CD4-positive, alpha-beta T cell (primary cell): ENCODE data around the gene CCT3. TPM values are rescaled to one million over a fixed set of nuclear protein-coding genes. Genes with fewer than 3 reads are reported as not detected.
A peak's percentile ranks its signal among the peaks of the same experiment; 100 is the strongest.

Experiments
- ATAC-seq: fragments of 200-7000 bp; cut with Tn5 transposase; one replicate; pipeline ENCODE4 v1.10.0; 2022; ENCODE audit warnings: mild to moderate bottlenecking; ENCODE audit not compliant: poor library complexity
- CTCF ChIA-PET: fragments of 350-600 bp; sonication (Branson Sonifier 250); formaldehyde crosslinking; loops from one replicate; lab custom pipeline; 2021; ENCODE audit warnings: antibody characterized with exemption, inconsistent platforms; lab: Charles Lee
- POLR2A ChIA-PET: fragments of 350-600 bp; sonication (Branson Sonifier 250); formaldehyde crosslinking; loops from one replicate; lab custom pipeline; 2021; ENCODE audit warnings: antibody characterized with exemption, inconsistent platforms; lab: Charles Lee
- DNase-seq, 14 experiments: peaks; one replicate each; pipeline ENCODE4 v3.0.0-alpha.2; 2013 to 2020; ENCODE audit warnings: mixed read lengths in 2 of 14
- H3K27ac ChIP-seq, 2 donors: one replicate each; pipeline versions ENCODE4 v1.5.1 to v1.7.0; 2013; ENCODE audit warnings: low read length in 2 of 2, low read depth in 1 of 2, mild to moderate bottlenecking in 1 of 2
- H3K27me3 ChIP-seq, 2 experiments: 1 replicate in 1 of 2; 2 replicates in 1 of 2; pipeline versions ENCODE4 v1.6.1 to v1.7.0; 2013; ENCODE audit warnings: low read length in 2 of 2, control low read depth in 1 of 2, mild to moderate bottlenecking in 1 of 2, moderate library complexity in 1 of 2; ENCODE audit not compliant: insufficient read depth in 2 of 2, control insufficient read depth in 1 of 2
- H3K36me3 ChIP-seq: one replicate; pipeline ENCODE4 v1.6.1; 2013; ENCODE audit warnings: low read length, control low read depth; ENCODE audit not compliant: insufficient read depth
- H3K4me1 ChIP-seq: one replicate; pipeline ENCODE4 v1.6.1; 2013; ENCODE audit warnings: low read length, control low read depth; ENCODE audit not compliant: insufficient read depth
- H3K4me3 ChIP-seq: one replicate; pipeline ENCODE4 v1.5.1; 2013; ENCODE audit warnings: mild to moderate bottlenecking, low read length, moderate library complexity
- H3K9me3 ChIP-seq, 2 experiments: 1 replicate in 1 of 2; 2 replicates in 1 of 2; pipeline versions ENCODE4 v1.6.1 to v1.7.0; 2013; ENCODE audit warnings: low read length in 2 of 2, mild to moderate bottlenecking in 2 of 2, control low read depth in 1 of 2, moderate library complexity in 1 of 2; ENCODE audit not compliant: control insufficient read depth in 1 of 2, insufficient read depth in 1 of 2
- H3K27ac Mint-ChIP-seq: one replicate; pipeline ENCODE4 v1.8.0; 2020; ENCODE audit warnings: mixed read lengths
- H3K27me3 Mint-ChIP-seq: one replicate; pipeline ENCODE4 v1.8.0; 2021; ENCODE audit warnings: mixed read lengths
- H3K36me3 Mint-ChIP-seq: one replicate; pipeline ENCODE4 v1.8.0; 2021; ENCODE audit warnings: low read depth, mixed read lengths
- H3K4me1 Mint-ChIP-seq: one replicate; pipeline ENCODE4 v1.8.0; 2021; ENCODE audit warnings: low read depth, mixed read lengths
- H3K4me3 Mint-ChIP-seq: one replicate; pipeline ENCODE4 v1.8.0; 2020; ENCODE audit warnings: mild to moderate bottlenecking, mixed read lengths
- H3K9me3 Mint-ChIP-seq: one replicate; pipeline ENCODE4 v1.8.0; 2020; ENCODE audit warnings: mixed read lengths
- intact Hi-C, 2 experiments: fragments of 100-400 bp; cut with DNase I in 1 of 2; cut with micrococcal nuclease in 1 of 2; formaldehyde crosslinking; loops; one replicate each; pipeline versions ENCODE4 v1.15.1 to v1.9.0; 2023 to 2025; cut with DNase I, micrococcal nuclease
- total RNA-seq, 174 experiments: library from RNA in 2 of 174; stranded (reverse) in 2 of 174; gene quantifications; one replicate each; pipeline ENCODE4 v1.2.3 and lab custom pipeline; 2021 to 2026
- TF ChIP-seq, protein P1 (sequence below): fragments of 200-600 bp; IDR thresholded peaks from one replicate; pipeline ENCODE4 v1.8.0; 2022; ENCODE audit warnings: antibody characterized with exemption, mild to moderate bottlenecking

Gene CCT3
- total RNA-seq, 2 experiments from 2014 or later, result 49.6 to 50.2 TPM

- Mint-ChIP-seq H3K36me3 (peaks cover 12% of the 10 kb centered on the region), H3K27ac (peak within 1 kb of the TSS; percentile 80), H3K4me3 (peak within 1 kb of the TSS; percentile 89), H3K4me1 (peaks cover 21% of the 10 kb centered on the region), H3K27me3 (no peaks in the 10 kb centered on the region), H3K9me3 (no peaks in the 10 kb centered on the region)
- CTCF ChIA-PET, result interaction anchor here (0.7 kb wide), 1 partner anchor 13 kb away, joined by 3 read pairs; the partner anchor contains the start of gene SMG5
- peaks cover 19% of the 10 kb centered on the region for H3K4me1 ChIP-seq
- ATAC-seq (peak; percentile 93), DNase-seq (peak; percentile 27 to 79 (median 52))
- intact Hi-C loops, result no loop called here
- peak within 1 kb of the TSS; percentile 79 for H3K4me3 ChIP-seq
- peaks cover 27% of the 10 kb centered on the region for H3K36me3 ChIP-seq
- TF ChIP-seq, protein P1, sequence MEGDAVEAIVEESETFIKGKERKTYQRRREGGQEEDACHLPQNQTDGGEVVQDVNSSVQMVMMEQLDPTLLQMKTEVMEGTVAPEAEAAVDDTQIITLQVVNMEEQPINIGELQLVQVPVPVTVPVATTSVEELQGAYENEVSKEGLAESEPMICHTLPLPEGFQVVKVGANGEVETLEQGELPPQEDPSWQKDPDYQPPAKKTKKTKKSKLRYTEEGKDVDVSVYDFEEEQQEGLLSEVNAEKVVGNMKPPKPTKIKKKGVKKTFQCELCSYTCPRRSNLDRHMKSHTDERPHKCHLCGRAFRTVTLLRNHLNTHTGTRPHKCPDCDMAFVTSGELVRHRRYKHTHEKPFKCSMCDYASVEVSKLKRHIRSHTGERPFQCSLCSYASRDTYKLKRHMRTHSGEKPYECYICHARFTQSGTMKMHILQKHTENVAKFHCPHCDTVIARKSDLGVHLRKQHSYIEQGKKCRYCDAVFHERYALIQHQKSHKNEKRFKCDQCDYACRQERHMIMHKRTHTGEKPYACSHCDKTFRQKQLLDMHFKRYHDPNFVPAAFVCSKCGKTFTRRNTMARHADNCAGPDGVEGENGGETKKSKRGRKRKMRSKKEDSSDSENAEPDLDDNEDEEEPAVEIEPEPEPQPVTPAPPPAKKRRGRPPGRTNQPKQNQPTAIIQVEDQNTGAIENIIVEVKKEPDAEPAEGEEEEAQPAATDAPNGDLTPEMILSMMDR, result no peak
- H3K27me3 ChIP-seq, result no peaks in the 10 kb centered on the region
- no peaks in the 10 kb centered on the region for H3K9me3 ChIP-seq
- POLR2A ChIA-PET, result interaction anchor here (1.0 to 3.6 kb wide), 2 partner anchors 13 to 15 kb away, joined by 3 to 37 read pairs; partner anchors contain the start of genes SMG5 and TMEM79
- H3K27ac ChIP-seq, result peak within 1 kb of the TSS in 1 of 2 donors; percentile 55
Measured at GRCh38 chr1:156295391-156295947, 42.6 kb downstream of the CCT3 start, which contains the start of gene GLMP. GLMP (minus strand) TSS chr1:156295679; CDS start chr1:156295645, 34 bp downstream.

DNA sequence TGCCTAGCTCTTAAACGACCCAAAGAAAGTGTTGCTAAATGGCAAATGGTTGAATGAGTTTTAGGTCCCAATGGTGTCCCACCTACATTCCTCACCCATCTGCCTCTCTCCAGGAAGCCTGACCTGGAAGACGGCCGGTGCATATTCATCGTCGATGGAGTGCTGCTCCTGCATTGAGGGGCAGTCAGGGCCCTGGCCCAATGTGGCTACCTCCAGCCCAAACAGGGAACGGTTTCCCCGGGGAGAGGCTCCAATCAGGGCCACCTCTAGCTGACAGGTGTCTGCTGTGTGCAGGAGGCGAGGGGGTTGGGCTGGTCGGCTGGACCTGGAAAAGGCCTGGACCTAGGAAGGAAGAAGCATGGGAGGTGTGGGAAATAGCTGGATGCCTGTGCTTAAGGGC, 44.2 kb downstream of the CCT3 start:
- Histone ChIP-seq H3K27ac (no peak overlapping the region), H3K36me3 (peaks cover 27% of the 10 kb centered on the region), H3K27me3 (no peaks in the 10 kb centered on the region), H3K4me3 (no peak overlapping the region), H3K4me1 (peaks cover 19% of the 10 kb centered on the region), H3K9me3 (no peaks in the 10 kb centered on the region)
- Mint-ChIP-seq H3K4me1 (peaks cover 21% of the 10 kb centered on the region), H3K36me3 (peaks cover 22% of the 10 kb centered on the region), H3K27me3 (no peaks in the 10 kb centered on the region), H3K9me3 (no peaks in the 10 kb centered on the region), H3K4me3 (no peak overlapping the region), H3K27ac (no peak overlapping the region)
- ATAC-seq (no peak), DNase-seq (no peak)
- CTCF ChIA-PET, result no interaction called here
- intact Hi-C loops, result no loop called here
- POLR2A ChIA-PET, result interaction anchor here (3.6 kb wide), 1 partner anchor 11 kb away, joined by 37 read pairs; the partner anchor contains the start of genes SMG5 and TMEM79
- TF ChIP-seq, protein P1, result no peak

DNA sequence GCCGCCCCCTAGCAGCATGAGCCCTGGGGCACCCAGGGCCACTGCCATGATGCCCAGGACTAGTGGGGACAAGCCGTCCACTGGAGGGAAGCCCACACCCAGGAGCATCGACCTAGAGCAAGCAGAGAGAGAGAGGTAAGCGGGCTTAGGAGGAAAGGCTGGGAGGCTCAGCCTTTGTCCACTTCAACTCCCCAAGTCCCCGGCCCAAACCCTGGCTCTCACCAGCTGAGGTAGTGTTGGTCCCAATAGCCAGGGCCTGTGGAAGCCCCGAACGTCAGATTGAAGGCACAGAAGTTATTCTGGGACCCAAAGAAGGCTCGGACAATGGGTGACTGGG, 45.0 kb downstream of the CCT3 start:
- CTCF ChIA-PET, result no interaction called here

More for the DNA sequence above, 45.0 kb downstream of the CCT3 start:
- Histone ChIP-seq H3K36me3 (peaks cover 27% of the 10 kb centered on the region), H3K27me3 (no peaks in the 10 kb centered on the region), H3K9me3 (no peaks in the 10 kb centered on the region), H3K27ac (no peak overlapping the region), H3K4me1 (peaks cover 19% of the 10 kb centered on the region), H3K4me3 (no peak overlapping the region)
- peak overlapping the region; percentile 17 for H3K27ac Mint-ChIP-seq
- POLR2A ChIA-PET, result interaction anchor here (3.6 kb wide), 1 partner anchor 10 kb away, joined by 37 read pairs; the partner anchor contains the start of genes SMG5 and TMEM79
- peaks cover 21% of the 10 kb centered on the region for H3K4me1 Mint-ChIP-seq
- peak overlapping the region; percentile 66 for H3K4me3 Mint-ChIP-seq
- DNase-seq (no peak), ATAC-seq (no peak)
- TF ChIP-seq, protein P1, result no peak
- intact Hi-C loops, result no loop called here
- H3K9me3 Mint-ChIP-seq, result no peaks in the 10 kb centered on the region
- H3K27me3 Mint-ChIP-seq, result no peaks in the 10 kb centered on the region
- peaks cover 26% of the 10 kb centered on the region for H3K36me3 Mint-ChIP-seq
